WTC11 (cell line): ENCODE data around the gene TBL1X. TPM values are rescaled to one million over a fixed set of nuclear protein-coding genes. Genes with fewer than 3 reads are reported as not detected.
"Not testable (repeated sequence)": the region's sequence is repeated elsewhere in the genome, so short reads cannot be mapped to it uniquely, and the experiment has no call there.

Experiments used
- ATAC-seq: fragments of 200-7000 bp; cut with Tn5 transposase; 2 replicates; pipeline ENCODE4 v1.10.0; 2021; ENCODE audit warnings: mild to moderate bottlenecking, moderate library complexity
- CTCF ChIA-PET: fragments of 300-600 bp; sonication (Branson Sonifier 250); formaldehyde crosslinking; loops from one replicate; lab custom pipeline; 2021; ENCODE audit warnings: antibody characterized with exemption; lab: Charles Lee
- POLR2A ChIA-PET: fragments of 350-600 bp; sonication (Branson Sonifier 250); formaldehyde crosslinking; loops from one replicate; lab custom pipeline; 2021; ENCODE audit warnings: antibody characterized with exemption; lab: Charles Lee
- DNase-seq: peaks from one replicate; pipeline ENCODE4 v3.0.0; 2021; ENCODE audit warnings: low spot score
- H3K27ac Mint-ChIP-seq: 2 replicates; pipeline ENCODE4 v1.8.0; 2021; ENCODE audit warnings: mixed read lengths
- H3K27me3 Mint-ChIP-seq: 2 replicates; pipeline ENCODE4 v1.8.0; 2021; ENCODE audit warnings: low read depth, mild to moderate bottlenecking, moderate library complexity, mixed read lengths
- H3K36me3 Mint-ChIP-seq: 2 replicates; pipeline ENCODE4 v1.8.0; 2021; ENCODE audit warnings: mixed read lengths
- H3K4me1 Mint-ChIP-seq: 2 replicates; pipeline ENCODE4 v1.8.0; 2022; ENCODE audit warnings: mixed read lengths
- H3K4me3 Mint-ChIP-seq: 2 replicates; pipeline ENCODE4 v1.8.0; 2021; ENCODE audit warnings: mild to moderate bottlenecking, moderate library complexity, mixed read lengths
- H3K9me3 Mint-ChIP-seq: 2 replicates; pipeline ENCODE4 v1.8.0; 2021; ENCODE audit warnings: mixed read lengths
- ATF1 ChIP-seq: sonication (generic); formaldehyde crosslinking; IDR thresholded peaks from 2 replicates; pipeline ENCODE4 v1.8.1; 2023; ENCODE audit warnings: mild to moderate bottlenecking, moderate library complexity, missing genetic modification reagents
- CBFB ChIP-seq: sonication (generic); formaldehyde crosslinking; IDR thresholded peaks from 2 replicates; pipeline ENCODE4 v1.8.1; 2022; ENCODE audit warnings: mild to moderate bottlenecking, low read depth, missing genetic modification reagents
- ELF4 ChIP-seq: sonication (generic); formaldehyde crosslinking; IDR thresholded peaks from 2 replicates; pipeline ENCODE4 v1.8.1; 2022; ENCODE audit warnings: low read depth, mild to moderate bottlenecking, moderate library complexity, missing genetic modification reagents
- FOXJ3 ChIP-seq: sonication (generic); formaldehyde crosslinking; IDR thresholded peaks from 2 replicates; pipeline ENCODE4 v1.9.0; 2021; ENCODE audit warnings: missing genetic modification reagents, mild to moderate bottlenecking, borderline replicate concordance
- FOXK1 ChIP-seq: sonication (generic); formaldehyde crosslinking; IDR thresholded peaks from 2 replicates; pipeline ENCODE4 v1.8.0; 2022; ENCODE audit warnings: mild to moderate bottlenecking, moderate library complexity, missing genetic modification reagents
- IRF2 ChIP-seq: sonication (generic); formaldehyde crosslinking; IDR thresholded peaks from 2 replicates; pipeline ENCODE4 v1.8.0; 2022; ENCODE audit warnings: low read depth, missing genetic modification reagents, borderline replicate concordance
- JUN ChIP-seq: sonication (generic); formaldehyde crosslinking; IDR thresholded peaks from 2 replicates; pipeline ENCODE4 v1.8.0; 2023; ENCODE audit warnings: mild to moderate bottlenecking, missing genetic modification reagents
- MYBL2 ChIP-seq: sonication (generic); formaldehyde crosslinking; IDR thresholded peaks from 2 replicates; pipeline ENCODE4 v1.8.1; 2023; ENCODE audit warnings: mild to moderate bottlenecking, moderate library complexity, missing genetic modification reagents
- NFATC4 ChIP-seq: fragments of 250-450 bp; sonication (Bioruptor Pico); IDR thresholded peaks from 2 replicates; pipeline ENCODE4 v1.9.0; 2021; ENCODE audit warnings: mild to moderate bottlenecking
- NFE2L1 ChIP-seq: sonication (generic); formaldehyde crosslinking; IDR thresholded peaks from 2 replicates; pipeline ENCODE4 v1.8.1; 2023; ENCODE audit warnings: missing genetic modification reagents
- NFYB ChIP-seq: sonication (generic); formaldehyde crosslinking; conservative IDR thresholded peaks from 2 replicates; pipeline ENCODE4 v1.8.0; 2022; ENCODE audit warnings: low read depth, missing genetic modification reagents
- RELA ChIP-seq: sonication (generic); formaldehyde crosslinking; IDR thresholded peaks from 2 replicates; pipeline ENCODE4 v1.8.1; 2022; ENCODE audit warnings: missing genetic modification reagents, mild to moderate bottlenecking, borderline replicate concordance
- SMAD4 ChIP-seq: sonication (generic); formaldehyde crosslinking; IDR thresholded peaks from 2 replicates; pipeline ENCODE4 v1.8.0; 2022; ENCODE audit warnings: mild to moderate bottlenecking, missing genetic modification reagents
- SP1 ChIP-seq: sonication (generic); formaldehyde crosslinking; conservative IDR thresholded peaks from 2 replicates; pipeline ENCODE4 v1.8.1; 2022; ENCODE audit warnings: missing genetic modification reagents
- TCF7 ChIP-seq: sonication (generic); formaldehyde crosslinking; IDR thresholded peaks from 2 replicates; pipeline ENCODE4 v1.8.0; 2022; ENCODE audit warnings: mild to moderate bottlenecking, low read depth, missing genetic modification reagents, moderate library complexity
- ZBTB21 ChIP-seq: sonication (generic); formaldehyde crosslinking; IDR thresholded peaks from 2 replicates; pipeline ENCODE4 v1.8.1; 2023; ENCODE audit warnings: mild to moderate bottlenecking, missing genetic modification reagents, borderline replicate concordance
- ZNF138 ChIP-seq: sonication (generic); formaldehyde crosslinking; conservative IDR thresholded peaks from 2 replicates; pipeline ENCODE4 v1.8.1; 2022; ENCODE audit warnings: mild to moderate bottlenecking, moderate library complexity, missing genetic modification reagents
- ZNF423 ChIP-seq: fragments of 250-450 bp; sonication (Bioruptor Pico); IDR thresholded peaks from 2 replicates; pipeline ENCODE4 v2.1.2; 2022; ENCODE audit warnings: mild to moderate bottlenecking, moderate library complexity
- ZNF671 ChIP-seq: fragments of 250-450 bp; sonication (Bioruptor Pico); IDR thresholded peaks from 2 replicates; pipeline ENCODE4 v1.8.0; 2021; ENCODE audit warnings: mild to moderate bottlenecking
- total RNA-seq: library from RNA; stranded (reverse); gene quantifications from 3 replicates; pipeline ENCODE4 v1.2.3, GENCODE V29; 2021
- TF ChIP-seq, protein P1 (sequence below): sonication (generic); formaldehyde crosslinking; IDR thresholded peaks from 2 replicates; pipeline ENCODE4 v1.8.1; 2022; ENCODE audit warnings: mild to moderate bottlenecking, moderate library complexity, missing genetic modification reagents
- TF ChIP-seq, protein P2 (sequence below): sonication (generic); formaldehyde crosslinking; conservative IDR thresholded peaks from 2 replicates; pipeline ENCODE4 v1.8.1; 2022; ENCODE audit warnings: mild to moderate bottlenecking, missing genetic modification reagents
- TF ChIP-seq, protein P3 (sequence below): sonication (generic); formaldehyde crosslinking; IDR thresholded peaks from 2 replicates; pipeline ENCODE4 v1.8.1; 2023; ENCODE audit warnings: mild to moderate bottlenecking, missing genetic modification reagents, moderate library complexity
- TF ChIP-seq, protein P4 (sequence below): sonication (generic); formaldehyde crosslinking; IDR thresholded peaks from 2 replicates; pipeline ENCODE4 v1.8.1; 2023; ENCODE audit warnings: mild to moderate bottlenecking, moderate library complexity, missing genetic modification reagents
- TF ChIP-seq, protein P5 (sequence below): fragments of 250-450 bp; sonication (Bioruptor Pico); IDR thresholded peaks from 2 replicates; pipeline ENCODE4 v1.9.0; 2021; ENCODE audit warnings: moderate library complexity, mild to moderate bottlenecking, inconsistent platforms, borderline replicate concordance
- TF ChIP-seq, protein P6 (sequence below): sonication (generic); formaldehyde crosslinking; IDR thresholded peaks from 2 replicates; pipeline ENCODE4 v1.8.0; 2022; ENCODE audit warnings: mild to moderate bottlenecking, missing genetic modification reagents
- TF ChIP-seq, protein P7 (sequence below): fragments of 200-600 bp; IDR thresholded peaks from 2 replicates; pipeline ENCODE4 v1.8.0; 2022; ENCODE audit warnings: antibody characterized with exemption

Gene TBL1X
- total RNA-seq, 1 experiment from 2014 or later: 27.7 TPM

DNA sequence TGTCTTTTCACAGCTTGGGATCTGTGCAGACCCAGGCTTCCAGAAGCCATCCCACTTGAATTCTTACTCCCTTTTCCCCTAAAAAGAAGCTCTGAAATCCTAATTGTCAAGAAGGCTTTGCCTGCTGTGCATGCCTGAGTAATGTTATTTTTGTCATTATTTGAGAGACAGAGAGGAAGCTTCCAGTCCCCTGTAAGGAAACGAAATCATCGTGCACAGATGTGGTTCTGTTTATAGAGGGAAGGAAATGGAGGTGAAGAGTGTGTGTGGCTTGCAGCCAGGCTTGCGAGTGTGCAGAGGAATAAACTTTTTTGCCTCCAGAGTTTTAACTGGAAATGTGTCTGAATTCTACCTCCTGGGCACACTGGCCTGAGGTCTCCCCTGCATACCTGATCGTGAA is 70.2 kb downstream of the TBL1X start:
- DNase-seq (no peak), ATAC-seq (no peak)
- H3K27ac Mint-ChIP-seq: no peak overlapping the region
- H3K36me3 Mint-ChIP-seq: 0 out of 2 replicates have a peak, but pooled peaks cover 4% of the 10 kb centered on the region
- H3K4me3 Mint-ChIP-seq: no peak overlapping the region
- TF ChIP-seq SMAD4 (CRISPR knock-in tag): no peak
- TF ChIP-seq NFE2L1 (CRISPR knock-in tag): no peak
- TF ChIP-seq, all 79 proteins: peak for 0
- H3K4me1 Mint-ChIP-seq: peaks cover 48% of the 10 kb centered on the region
- POLR2A ChIA-PET: no interaction called here
- no peaks in the 10 kb centered on the region for H3K9me3 Mint-ChIP-seq
- CTCF ChIA-PET: no interaction called here
- H3K27me3 Mint-ChIP-seq: no peaks in the 10 kb centered on the region

DNA sequence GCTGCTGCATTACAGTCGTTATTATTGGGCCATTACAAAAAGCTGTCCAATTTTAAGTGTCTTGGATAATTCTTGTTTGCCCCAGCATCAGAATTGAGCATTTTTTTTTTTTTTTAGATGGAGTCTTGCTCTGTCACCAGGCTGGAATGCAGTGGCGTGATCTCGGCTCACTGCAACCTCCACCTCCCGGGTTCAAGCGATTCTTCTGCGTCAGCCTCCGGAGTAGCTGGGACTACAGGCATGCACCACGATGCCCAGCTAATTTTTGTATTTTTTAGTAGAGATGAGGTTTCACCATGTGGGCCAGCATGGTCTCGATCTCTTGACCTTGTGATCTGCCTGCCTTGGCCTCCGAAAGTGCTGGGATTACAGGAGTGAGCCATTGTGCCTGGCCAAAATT is 71.3 kb downstream of the TBL1X start:
- H3K27me3 Mint-ChIP-seq, H3K4me3 Mint-ChIP-seq: not testable (repeated sequence)

DNA sequence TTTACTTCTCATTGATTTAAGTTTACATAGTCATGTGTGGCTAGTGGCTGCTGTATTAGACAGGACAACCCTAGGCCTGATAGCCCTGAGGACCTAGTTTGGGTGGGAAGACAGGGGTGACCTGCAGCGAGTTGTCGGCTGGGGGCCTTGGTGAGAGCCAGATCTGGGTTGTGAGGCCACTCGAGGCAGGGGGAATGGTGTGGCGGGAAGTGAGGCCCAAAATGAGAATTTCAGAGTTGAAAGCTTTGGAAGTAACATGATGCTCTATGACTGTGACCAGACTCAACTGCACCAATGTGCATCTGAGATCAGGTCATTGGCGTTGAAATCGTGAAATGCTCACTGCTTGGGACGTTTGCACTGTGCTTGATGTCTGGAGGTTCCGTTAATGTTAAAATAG is 72.9 kb downstream of the TBL1X start:
- no peak for TF ChIP-seq ATF1 (CRISPR knock-in tag)
- TF ChIP-seq, protein P1, sequence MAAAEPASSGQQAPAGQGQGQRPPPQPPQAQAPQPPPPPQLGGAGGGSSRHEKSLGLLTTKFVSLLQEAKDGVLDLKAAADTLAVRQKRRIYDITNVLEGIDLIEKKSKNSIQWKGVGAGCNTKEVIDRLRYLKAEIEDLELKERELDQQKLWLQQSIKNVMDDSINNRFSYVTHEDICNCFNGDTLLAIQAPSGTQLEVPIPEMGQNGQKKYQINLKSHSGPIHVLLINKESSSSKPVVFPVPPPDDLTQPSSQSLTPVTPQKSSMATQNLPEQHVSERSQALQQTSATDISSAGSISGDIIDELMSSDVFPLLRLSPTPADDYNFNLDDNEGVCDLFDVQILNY (CRISPR knock-in tag): no peak
- no peak for TF ChIP-seq SP1 (CRISPR knock-in tag)
- TF ChIP-seq JUN (CRISPR knock-in tag): no peak
- TF ChIP-seq ZNF671 (CRISPR knock-in tag): no peak
- TF ChIP-seq CBFB: no peak
- no peak for TF ChIP-seq FOXK1
- no peak for TF ChIP-seq IRF2 (CRISPR knock-in tag)
- TF ChIP-seq ZNF423 (CRISPR knock-in tag): no peak
- ChIA-PET POLR2A (no interaction called here), CTCF (no interaction called here)
- Mint-ChIP-seq H3K27ac (no peak overlapping the region), H3K4me1 (peaks cover 46% of the 10 kb centered on the region), H3K4me3 (no peak overlapping the region), H3K27me3 (no peaks in the 10 kb centered on the region), H3K9me3 (no peaks in the 10 kb centered on the region), H3K36me3 (0 out of 2 replicates have a peak, but pooled peaks cover 4% of the 10 kb centered on the region)
- no peak for ATAC-seq
- DNase-seq: no peak

More for the DNA sequence above, 71.3 kb downstream of the TBL1X start:
- ATAC-seq, DNase-seq, CTCF ChIA-PET, H3K27ac Mint-ChIP-seq, POLR2A ChIA-PET, H3K9me3 Mint-ChIP-seq, H3K36me3 Mint-ChIP-seq: not testable (repeated sequence)
- H3K4me1 Mint-ChIP-seq: peaks cover 43% of the 10 kb centered on the region

DNA sequence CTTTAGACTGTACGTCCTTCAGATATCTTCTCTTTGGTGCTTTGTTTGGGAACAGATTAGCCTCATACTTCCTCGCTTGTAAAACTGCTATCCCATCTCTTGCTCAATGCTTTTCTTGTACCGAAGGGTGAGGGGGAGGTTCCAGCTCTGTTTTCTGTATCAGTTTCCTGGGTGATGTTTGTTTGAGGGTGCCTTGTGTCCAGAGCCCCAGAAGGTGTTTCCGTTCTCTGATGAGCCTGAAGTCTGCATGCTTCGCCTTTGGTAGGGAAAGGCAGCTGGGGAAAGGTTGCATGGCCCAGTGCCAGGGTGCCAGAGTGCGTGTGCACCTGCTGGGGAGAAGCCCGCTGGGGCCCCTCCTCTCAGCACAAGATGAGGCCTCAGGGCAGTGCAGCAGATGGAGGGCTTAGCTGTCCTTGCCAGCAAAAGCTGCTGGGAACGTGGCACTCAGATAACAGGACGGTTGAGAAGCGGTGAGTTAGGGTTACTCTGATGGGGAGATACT is 73.7 kb downstream of the TBL1X start:
- no peaks in the 10 kb centered on the region for H3K27me3 Mint-ChIP-seq
- ATAC-seq: no peak
- H3K4me1 Mint-ChIP-seq: peaks cover 42% of the 10 kb centered on the region
- no peak overlapping the region for H3K4me3 Mint-ChIP-seq
- POLR2A ChIA-PET: no interaction called here
- no peak for DNase-seq
- 0 out of 2 replicates have a peak, but pooled peaks cover 4% of the 10 kb centered on the region for H3K36me3 Mint-ChIP-seq
- no peaks in the 10 kb centered on the region for H3K9me3 Mint-ChIP-seq
- no peak overlapping the region for H3K27ac Mint-ChIP-seq
- CTCF ChIA-PET: no interaction called here
- TF ChIP-seq FOXJ3 (CRISPR knock-in tag) (no peak), ZNF138 (CRISPR knock-in tag) (no peak), ZBTB21 (no peak), TCF7 (CRISPR knock-in tag) (no peak), NFATC4 (no peak), NFYB (CRISPR knock-in tag) (no peak), RELA (CRISPR knock-in tag) (no peak), MYBL2 (CRISPR knock-in tag) (no peak), ELF4 (no peak)
- TF ChIP-seq, protein P2, sequence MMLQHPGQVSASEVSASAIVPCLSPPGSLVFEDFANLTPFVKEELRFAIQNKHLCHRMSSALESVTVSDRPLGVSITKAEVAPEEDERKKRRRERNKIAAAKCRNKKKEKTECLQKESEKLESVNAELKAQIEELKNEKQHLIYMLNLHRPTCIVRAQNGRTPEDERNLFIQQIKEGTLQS (CRISPR knock-in tag): no peak
- TF ChIP-seq, protein P3, sequence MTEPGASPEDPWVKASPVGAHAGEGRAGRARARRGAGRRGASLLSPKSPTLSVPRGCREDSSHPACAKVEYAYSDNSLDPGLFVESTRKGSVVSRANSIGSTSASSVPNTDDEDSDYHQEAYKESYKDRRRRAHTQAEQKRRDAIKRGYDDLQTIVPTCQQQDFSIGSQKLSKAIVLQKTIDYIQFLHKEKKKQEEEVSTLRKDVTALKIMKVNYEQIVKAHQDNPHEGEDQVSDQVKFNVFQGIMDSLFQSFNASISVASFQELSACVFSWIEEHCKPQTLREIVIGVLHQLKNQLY (CRISPR knock-in tag): no peak
- TF ChIP-seq, protein P4, sequence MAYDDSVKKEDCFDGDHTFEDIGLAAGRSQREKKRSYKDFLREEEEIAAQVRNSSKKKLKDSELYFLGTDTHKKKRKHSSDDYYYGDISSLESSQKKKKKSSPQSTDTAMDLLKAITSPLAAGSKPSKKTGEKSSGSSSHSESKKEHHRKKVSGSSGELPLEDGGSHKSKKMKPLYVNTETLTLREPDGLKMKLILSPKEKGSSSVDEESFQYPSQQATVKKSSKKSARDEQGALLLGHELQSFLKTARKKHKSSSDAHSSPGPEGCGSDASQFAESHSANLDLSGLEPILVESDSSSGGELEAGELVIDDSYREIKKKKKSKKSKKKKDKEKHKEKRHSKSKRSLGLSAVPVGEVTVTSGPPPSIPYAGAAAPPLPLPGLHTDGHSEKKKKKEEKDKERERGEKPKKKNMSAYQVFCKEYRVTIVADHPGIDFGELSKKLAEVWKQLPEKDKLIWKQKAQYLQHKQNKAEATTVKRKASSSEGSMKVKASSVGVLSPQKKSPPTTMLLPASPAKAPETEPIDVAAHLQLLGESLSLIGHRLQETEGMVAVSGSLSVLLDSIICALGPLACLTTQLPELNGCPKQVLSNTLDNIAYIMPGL (CRISPR knock-in tag): no peak
- TF ChIP-seq, protein P5, sequence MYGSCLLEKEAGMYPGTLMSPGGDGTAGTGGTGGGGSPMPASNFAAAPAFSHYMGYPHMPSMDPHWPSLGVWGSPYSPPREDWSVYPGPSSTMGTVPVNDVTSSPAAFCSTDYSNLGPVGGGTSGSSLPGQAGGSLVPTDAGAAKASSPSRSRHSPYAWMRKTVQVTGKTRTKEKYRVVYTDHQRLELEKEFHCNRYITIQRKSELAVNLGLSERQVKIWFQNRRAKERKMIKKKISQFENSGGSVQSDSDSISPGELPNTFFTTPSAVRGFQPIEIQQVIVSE (CRISPR knock-in tag): no peak
- TF ChIP-seq, protein P6, sequence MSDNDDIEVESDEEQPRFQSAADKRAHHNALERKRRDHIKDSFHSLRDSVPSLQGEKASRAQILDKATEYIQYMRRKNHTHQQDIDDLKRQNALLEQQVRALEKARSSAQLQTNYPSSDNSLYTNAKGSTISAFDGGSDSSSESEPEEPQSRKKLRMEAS (CRISPR knock-in tag): no peak
- TF ChIP-seq, protein P7, sequence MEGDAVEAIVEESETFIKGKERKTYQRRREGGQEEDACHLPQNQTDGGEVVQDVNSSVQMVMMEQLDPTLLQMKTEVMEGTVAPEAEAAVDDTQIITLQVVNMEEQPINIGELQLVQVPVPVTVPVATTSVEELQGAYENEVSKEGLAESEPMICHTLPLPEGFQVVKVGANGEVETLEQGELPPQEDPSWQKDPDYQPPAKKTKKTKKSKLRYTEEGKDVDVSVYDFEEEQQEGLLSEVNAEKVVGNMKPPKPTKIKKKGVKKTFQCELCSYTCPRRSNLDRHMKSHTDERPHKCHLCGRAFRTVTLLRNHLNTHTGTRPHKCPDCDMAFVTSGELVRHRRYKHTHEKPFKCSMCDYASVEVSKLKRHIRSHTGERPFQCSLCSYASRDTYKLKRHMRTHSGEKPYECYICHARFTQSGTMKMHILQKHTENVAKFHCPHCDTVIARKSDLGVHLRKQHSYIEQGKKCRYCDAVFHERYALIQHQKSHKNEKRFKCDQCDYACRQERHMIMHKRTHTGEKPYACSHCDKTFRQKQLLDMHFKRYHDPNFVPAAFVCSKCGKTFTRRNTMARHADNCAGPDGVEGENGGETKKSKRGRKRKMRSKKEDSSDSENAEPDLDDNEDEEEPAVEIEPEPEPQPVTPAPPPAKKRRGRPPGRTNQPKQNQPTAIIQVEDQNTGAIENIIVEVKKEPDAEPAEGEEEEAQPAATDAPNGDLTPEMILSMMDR: no peak
